A549 (cell line): ENCODE data around the gene FIBP. TPM values are rescaled to one million over a fixed set of nuclear protein-coding genes. Genes with fewer than 3 reads are reported as not detected.

Experiments
- ATAC-seq, 2 experiments: fragments of 200-7000 bp in 1 of 2; fragments of >200 bp in 1 of 2; cut with Nextera tagmentation in 1 of 2; cut with Tn5 transposase in 1 of 2; 3 replicates each; pipeline versions ENCODE4 v1.8.0 to v1.9.1; 2018 to 2020; ENCODE audit warnings: mild to moderate bottlenecking in 1 of 2, moderate library complexity in 1 of 2
- CTCF ChIA-PET: fragments of 300-600 bp; sonication (Branson Sonifier 250); formaldehyde crosslinking; extraction: SDS; loops from one replicate; lab custom pipeline; 2021; ENCODE audit warnings: antibody characterized with exemption, inconsistent platforms; lab: Yijun Ruan, JAX
- POLR2A ChIA-PET: fragments of 350-600 bp; formaldehyde crosslinking; extraction: SDS; loops from one replicate; lab custom pipeline; 2021; ENCODE audit warnings: antibody characterized with exemption, inconsistent platforms; lab: Yijun Ruan, JAX
- DNase-seq, 2 experiments: peaks; one replicate each; pipeline versions ENCODE4 v3.0.0 to v3.0.0-alpha.2; 2011 to 2016; ENCODE audit warnings: low read depth in 1 of 2, low spot score in 1 of 2
- FAIRE-seq: peaks from 2 replicates; lab custom pipeline; 2011; peaks lifted over from hg19 to GRCh38; lab: Jason Lieb, UNC
- H3K27ac ChIP-seq, 2 experiments: fragments of >200 bp; sonication (Bioruptor Twin); formaldehyde crosslinking; 3 replicates each; pipeline ENCODE4 v1.5.1; 2016 to 2017
- H3K4me1 ChIP-seq: fragments of >200 bp; sonication (Bioruptor Twin); formaldehyde crosslinking; 3 replicates; pipeline ENCODE4 v1.6.1; 2016
- H3K4me2 ChIP-seq: fragments of >200 bp; sonication (Bioruptor Twin); formaldehyde crosslinking; 3 replicates; pipeline ENCODE4 v1.6.1; 2016
- H3K4me3 ChIP-seq: fragments of >200 bp; sonication (Bioruptor Twin); formaldehyde crosslinking; 3 replicates; pipeline ENCODE4 v1.5.1; 2016
- H3K9me3 ChIP-seq: fragments of >200 bp; sonication (Bioruptor Twin); formaldehyde crosslinking; 3 replicates; pipeline ENCODE4 v1.6.1; 2016
- ATOH8 ChIP-seq: fragments of 250-450 bp; sonication (Bioruptor Pico); IDR thresholded peaks from 2 replicates; pipeline ENCODE4 v1.5.0; 2020; ENCODE audit warnings: low read depth, mild to moderate bottlenecking, moderate library complexity
- BCL3 ChIP-seq: fragments of >200 bp; sonication (Bioruptor Twin); formaldehyde crosslinking; IDR thresholded peaks from 3 replicates; pipeline ENCODE4 v1.6.1; 2016
- BHLHE40 ChIP-seq: IDR thresholded peaks from 2 replicates; pipeline ENCODE4 v1.6.1; 2012; ENCODE audit warnings: low read depth, low read length, inconsistent platforms
- CHD2 ChIP-seq: fragments of 150-350 bp; IDR thresholded peaks from 2 replicates; pipeline ENCODE4 v1.6.1; 2014; ENCODE audit warnings: low read length; ENCODE audit not compliant: partially characterized antibody
- EP300 ChIP-seq, 2 experiments: fragments of >200 bp; sonication (Bioruptor Twin); formaldehyde crosslinking; IDR thresholded peaks; 2 replicates in 1 of 2; 3 replicates in 1 of 2; pipeline ENCODE4 v1.6.1; 2016 to 2017
- FOSB ChIP-seq: fragments of 250-450 bp; sonication (Bioruptor Pico); IDR thresholded peaks from 2 replicates; pipeline ENCODE4 v1.5.0; 2020; ENCODE audit warnings: mild to moderate bottlenecking, moderate library complexity
- FOSL2 ChIP-seq, 2 experiments: fragments of 450-650 bp in 1 of 2; fragments of >200 bp in 1 of 2; sonication (Bioruptor Twin) in 1 of 2; formaldehyde crosslinking; IDR thresholded peaks; 2 replicates each; pipeline versions ENCODE4 v1.5.0 to v1.6.1; 2016 to 2020; ENCODE audit warnings: mild to moderate bottlenecking in 1 of 2, moderate library complexity in 1 of 2
- GATA3 ChIP-seq: IDR thresholded peaks from 2 replicates; pipeline ENCODE4 v1.6.1; 2012; ENCODE audit warnings: borderline replicate concordance
- HEYL ChIP-seq: fragments of 250-450 bp; sonication (Bioruptor Pico); IDR thresholded peaks from 2 replicates; pipeline ENCODE4 v1.8.0; 2021; ENCODE audit warnings: mild to moderate bottlenecking, moderate library complexity
- HOXB5 ChIP-seq: fragments of 250-450 bp; sonication (Bioruptor Pico); IDR thresholded peaks from 2 replicates; pipeline ENCODE4 v1.5.0; 2020; ENCODE audit warnings: mild to moderate bottlenecking, moderate library complexity
- JUN ChIP-seq, 2 experiments: fragments of >200 bp; sonication (Bioruptor Twin); formaldehyde crosslinking; IDR thresholded peaks; 2 replicates in 1 of 2; 3 replicates in 1 of 2; pipeline ENCODE4 v1.6.1; 2016 to 2017
- JUNB ChIP-seq: fragments of >200 bp; sonication (Bioruptor Twin); formaldehyde crosslinking; IDR thresholded peaks from 2 replicates; pipeline ENCODE4 v1.6.1; 2016
- NR3C1 ChIP-seq: fragments of >200 bp; sonication (Bioruptor Twin); formaldehyde crosslinking; IDR thresholded peaks from 3 replicates; pipeline ENCODE4 v1.6.1; 2017
- PBX3 ChIP-seq: IDR thresholded peaks from 2 replicates; pipeline ENCODE4 v1.6.1; 2012
- PHF8 ChIP-seq: fragments of 200-600 bp; sonication (generic); IDR thresholded peaks from 2 replicates; pipeline ENCODE4 v1.6.1; 2016; ENCODE audit warnings: low read depth, mild to moderate bottlenecking, antibody characterized with exemption, moderate library complexity, borderline replicate concordance
- POLR2A ChIP-seq: IDR thresholded peaks from 2 replicates; pipeline ENCODE4 v1.6.1; 2012; ENCODE audit warnings: mild to moderate bottlenecking, low read length
- POLR2AphosphoS2 ChIP-seq: conservative IDR thresholded peaks from 2 replicates; pipeline ENCODE4 v1.6.1; 2012; ENCODE audit warnings: low read length, improper control_type of control experiment, inconsistent platforms
- SMC3 ChIP-seq: fragments of >200 bp; sonication (Bioruptor Twin); formaldehyde crosslinking; IDR thresholded peaks from 3 replicates; pipeline ENCODE4 v1.6.1; 2018; ENCODE audit warnings: inconsistent platforms
- TP53 ChIP-seq: fragments of 250-450 bp; sonication (Bioruptor Pico); IDR thresholded peaks from 2 replicates; pipeline ENCODE4 v1.5.0; 2021; ENCODE audit warnings: mild to moderate bottlenecking, moderate library complexity
- USF2 ChIP-seq: fragments of 450-650 bp; IDR thresholded peaks from 2 replicates; pipeline ENCODE4 v1.6.1; 2014; ENCODE audit warnings: antibody characterized with exemption
- ZC3H11A ChIP-seq: fragments of 450-650 bp; IDR thresholded peaks from 2 replicates; pipeline ENCODE4 v1.6.1; 2014; ENCODE audit warnings: antibody characterized with exemption, mild to moderate bottlenecking
- ZSCAN20 ChIP-seq: fragments of 250-450 bp; sonication (Bioruptor Pico); IDR thresholded peaks from 2 replicates; pipeline ENCODE4 v1.8.0; 2022; ENCODE audit warnings: mild to moderate bottlenecking, moderate library complexity
- WGBS: methylation state at CpG from one replicate; pipeline ENCODE4 v1.1.6; 2017; ENCODE audit errors: missing lambda C conversion rate; 5-methylcytosine and 5-hydroxymethylcytosine counted together
- polyA plus RNA-seq, 4 experiments: library from polyadenylated mRNA; depleted of rRNA in 3 of 4; stranded (reverse); fragments of >200 nt; fragmentation: RNase III in 1 of 4; extraction: RNeasy Plus Mini Kit Qiagen cat#74134 plus additional on column Dnase treatment in 1 of 4; gene quantifications; 2 replicates in 3 of 4; 3 replicates in 1 of 4; pipeline ENCODE4 v1.2.3, GENCODE V29; 2011 to 2017
- TF ChIP-seq, protein P1 (sequence below): IDR thresholded peaks from 2 replicates; pipeline ENCODE4 v1.6.1; 2012
- TF ChIP-seq, protein P2 (sequence below): fragments of 200-600 bp; sonication (generic); IDR thresholded peaks from 2 replicates; pipeline ENCODE4 v1.6.1; 2016; ENCODE audit warnings: antibody characterized with exemption, mild to moderate bottlenecking, moderate library complexity
- TF ChIP-seq, protein P3 (sequence below): IDR thresholded peaks from 2 replicates; pipeline ENCODE4 v1.6.1; 2012; ENCODE audit warnings: low read depth, borderline replicate concordance
- TF ChIP-seq, protein P4 (sequence below): fragments of >200 bp; sonication (Bioruptor Twin); formaldehyde crosslinking; IDR thresholded peaks from 3 replicates; pipeline ENCODE4 v1.5.1; 2016

FIBP gene
- polyA plus RNA-seq, 2 of the 4 experiments (the other 2 are of a cell fraction), result 60.4 to 72.2 TPM

DNA sequence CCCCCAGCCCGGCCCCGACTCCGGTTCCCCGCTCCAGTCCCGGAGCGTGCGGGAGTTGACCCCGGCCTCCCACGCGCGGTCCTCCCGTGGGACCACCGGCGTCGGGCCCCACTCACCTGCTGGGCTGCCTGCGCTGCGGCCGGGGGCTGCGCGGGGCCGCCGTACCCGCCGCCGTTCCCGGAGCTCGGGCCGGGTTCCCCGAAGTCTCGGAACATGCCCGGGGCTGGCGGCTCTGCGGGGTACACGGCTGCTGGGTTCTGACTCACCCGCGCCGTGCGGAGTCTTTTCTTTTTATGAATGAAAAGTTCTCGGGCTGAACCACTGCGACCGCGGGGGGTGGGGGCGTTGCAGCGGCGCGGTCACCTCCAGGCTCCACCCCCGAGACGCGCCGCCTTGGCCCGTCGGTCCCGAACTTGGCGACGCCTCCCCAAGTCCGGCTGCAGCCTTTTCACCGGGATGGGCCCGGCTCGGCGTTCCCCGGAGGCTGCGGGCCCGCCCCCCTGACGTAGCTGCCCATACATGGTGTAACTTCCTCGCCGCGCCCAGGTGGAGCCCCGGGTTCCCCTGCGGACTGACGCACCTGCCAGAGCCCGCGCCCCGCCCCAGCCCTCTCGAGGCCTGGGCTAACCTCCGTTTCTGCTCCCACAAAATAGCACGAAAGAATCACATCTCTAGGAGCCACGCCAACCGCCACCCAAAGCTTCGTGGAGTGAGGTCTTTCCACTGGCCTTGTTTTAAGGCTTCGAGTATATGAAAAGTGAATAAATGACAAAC lies 12.0 kb upstream of the FIBP start, which contains the start of gene FOSL1:
Gene FOSL1, minus strand, starts transcription at position 264 of the 774 bp plus-strand sequence. Its CDS starts 49 bp downstream, at position 215.
- no peak for TF ChIP-seq EP300 (IDR thresholded peaks at IDR 0.05)
- TF ChIP-seq, protein P1, sequence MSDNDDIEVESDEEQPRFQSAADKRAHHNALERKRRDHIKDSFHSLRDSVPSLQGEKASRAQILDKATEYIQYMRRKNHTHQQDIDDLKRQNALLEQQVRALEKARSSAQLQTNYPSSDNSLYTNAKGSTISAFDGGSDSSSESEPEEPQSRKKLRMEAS, result peak; percentile 74
- TF ChIP-seq NR3C1, result no peak
- TF ChIP-seq JUNB, result no peak
- TF ChIP-seq ZSCAN20 (CRISPR knock-in tag), result peak; percentile 78; the same call in 1 of the 2 replicates
- TF ChIP-seq USF2, result no peak
- peak; percentile 22; the same call in 1 of the 3 replicates for TF ChIP-seq SMC3
- TF ChIP-seq, protein P2, sequence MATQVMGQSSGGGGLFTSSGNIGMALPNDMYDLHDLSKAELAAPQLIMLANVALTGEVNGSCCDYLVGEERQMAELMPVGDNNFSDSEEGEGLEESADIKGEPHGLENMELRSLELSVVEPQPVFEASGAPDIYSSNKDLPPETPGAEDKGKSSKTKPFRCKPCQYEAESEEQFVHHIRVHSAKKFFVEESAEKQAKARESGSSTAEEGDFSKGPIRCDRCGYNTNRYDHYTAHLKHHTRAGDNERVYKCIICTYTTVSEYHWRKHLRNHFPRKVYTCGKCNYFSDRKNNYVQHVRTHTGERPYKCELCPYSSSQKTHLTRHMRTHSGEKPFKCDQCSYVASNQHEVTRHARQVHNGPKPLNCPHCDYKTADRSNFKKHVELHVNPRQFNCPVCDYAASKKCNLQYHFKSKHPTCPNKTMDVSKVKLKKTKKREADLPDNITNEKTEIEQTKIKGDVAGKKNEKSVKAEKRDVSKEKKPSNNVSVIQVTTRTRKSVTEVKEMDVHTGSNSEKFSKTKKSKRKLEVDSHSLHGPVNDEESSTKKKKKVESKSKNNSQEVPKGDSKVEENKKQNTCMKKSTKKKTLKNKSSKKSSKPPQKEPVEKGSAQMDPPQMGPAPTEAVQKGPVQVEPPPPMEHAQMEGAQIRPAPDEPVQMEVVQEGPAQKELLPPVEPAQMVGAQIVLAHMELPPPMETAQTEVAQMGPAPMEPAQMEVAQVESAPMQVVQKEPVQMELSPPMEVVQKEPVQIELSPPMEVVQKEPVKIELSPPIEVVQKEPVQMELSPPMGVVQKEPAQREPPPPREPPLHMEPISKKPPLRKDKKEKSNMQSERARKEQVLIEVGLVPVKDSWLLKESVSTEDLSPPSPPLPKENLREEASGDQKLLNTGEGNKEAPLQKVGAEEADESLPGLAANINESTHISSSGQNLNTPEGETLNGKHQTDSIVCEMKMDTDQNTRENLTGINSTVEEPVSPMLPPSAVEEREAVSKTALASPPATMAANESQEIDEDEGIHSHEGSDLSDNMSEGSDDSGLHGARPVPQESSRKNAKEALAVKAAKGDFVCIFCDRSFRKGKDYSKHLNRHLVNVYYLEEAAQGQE, result peak; percentile 47; the same call in 1 of the 2 replicates
- peak; percentile 35; the same call in 1 of the 2 replicates for TF ChIP-seq FOSL2 (IDR thresholded peaks at IDR 0.05)
- peak; percentile 95 for TF ChIP-seq FOSL2 (CRISPR knock-in tag; IDR thresholded peaks at IDR 0.05)
- no peak for TF ChIP-seq HEYL (CRISPR knock-in tag)
- TF ChIP-seq FOSB (CRISPR knock-in tag), result no peak
- 0 out of 2 replicates have a peak, but pooled peaks have one; percentile 6 for TF ChIP-seq TP53 (CRISPR knock-in tag)
- TF ChIP-seq, protein P3, sequence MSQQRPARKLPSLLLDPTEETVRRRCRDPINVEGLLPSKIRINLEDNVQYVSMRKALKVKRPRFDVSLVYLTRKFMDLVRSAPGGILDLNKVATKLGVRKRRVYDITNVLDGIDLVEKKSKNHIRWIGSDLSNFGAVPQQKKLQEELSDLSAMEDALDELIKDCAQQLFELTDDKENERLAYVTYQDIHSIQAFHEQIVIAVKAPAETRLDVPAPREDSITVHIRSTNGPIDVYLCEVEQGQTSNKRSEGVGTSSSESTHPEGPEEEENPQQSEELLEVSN, result peak; percentile 59; the same call in 1 of the 2 replicates
- TF ChIP-seq POLR2A, result peak; percentile 78
- TF ChIP-seq CHD2, result no peak
- peak; percentile 65; the same call in 1 of the 2 replicates for TF ChIP-seq PBX3
- TF ChIP-seq, protein P4, sequence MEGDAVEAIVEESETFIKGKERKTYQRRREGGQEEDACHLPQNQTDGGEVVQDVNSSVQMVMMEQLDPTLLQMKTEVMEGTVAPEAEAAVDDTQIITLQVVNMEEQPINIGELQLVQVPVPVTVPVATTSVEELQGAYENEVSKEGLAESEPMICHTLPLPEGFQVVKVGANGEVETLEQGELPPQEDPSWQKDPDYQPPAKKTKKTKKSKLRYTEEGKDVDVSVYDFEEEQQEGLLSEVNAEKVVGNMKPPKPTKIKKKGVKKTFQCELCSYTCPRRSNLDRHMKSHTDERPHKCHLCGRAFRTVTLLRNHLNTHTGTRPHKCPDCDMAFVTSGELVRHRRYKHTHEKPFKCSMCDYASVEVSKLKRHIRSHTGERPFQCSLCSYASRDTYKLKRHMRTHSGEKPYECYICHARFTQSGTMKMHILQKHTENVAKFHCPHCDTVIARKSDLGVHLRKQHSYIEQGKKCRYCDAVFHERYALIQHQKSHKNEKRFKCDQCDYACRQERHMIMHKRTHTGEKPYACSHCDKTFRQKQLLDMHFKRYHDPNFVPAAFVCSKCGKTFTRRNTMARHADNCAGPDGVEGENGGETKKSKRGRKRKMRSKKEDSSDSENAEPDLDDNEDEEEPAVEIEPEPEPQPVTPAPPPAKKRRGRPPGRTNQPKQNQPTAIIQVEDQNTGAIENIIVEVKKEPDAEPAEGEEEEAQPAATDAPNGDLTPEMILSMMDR, result no peak
- TF ChIP-seq PHF8, result peak; percentile 78
- TF ChIP-seq JUN (IDR thresholded peaks at IDR 0.05), result peak; percentile 79 to 96; a peak in 4 of 5 replicates
- peak; percentile 69; the same call in 1 of the 3 replicates for TF ChIP-seq BCL3
- TF ChIP-seq ZC3H11A, result no peak
- TF ChIP-seq POLR2AphosphoS2, result no peak
- peak; percentile 50; the same call in 1 of the 2 replicates for TF ChIP-seq GATA3
- TF ChIP-seq BHLHE40, result 0 out of 2 replicates have a peak, but pooled peaks have one; percentile 19
- 0 out of 2 replicates have a peak, but pooled peaks have one; percentile 41 for TF ChIP-seq HOXB5 (CRISPR knock-in tag)
- peak; percentile 59; the same call in 1 of the 2 replicates for TF ChIP-seq ATOH8 (CRISPR knock-in tag)
- FAIRE-seq, result no peak
- ATAC-seq, result peak; percentile 74 to 79

More for the DNA sequence above, 12.0 kb upstream of the FIBP start, which contains the start of gene FOSL1:
- peak within 1 kb of the TSS; percentile 93 for H3K4me3 ChIP-seq
- ChIA-PET POLR2A (interaction anchor here (0.7 to 5.7 kb wide), 10 partner anchors 8 to 50 kb away, joined by 3 to 43 read pairs (median 7); partner anchors contain the start of genes C11orf68, CCDC85B and FIBP), CTCF (interaction anchor here (1.0 to 31.6 kb wide), 8 partner anchors 7 to 237 kb away, joined by 3 to 618 read pairs (median 4); partner anchors contain the start of genes C11orf68, CCDC85B, DRAP1 and FIBP)
- H3K4me1 ChIP-seq, result peaks cover 59% of the 10 kb centered on the region
- H3K4me2 ChIP-seq, result peak within 1 kb of the TSS; percentile 90
- WGBS, result 4% methylated on average over 46 of the region's 80 CpGs
- H3K9me3 ChIP-seq, result no peaks in the 10 kb centered on the region
- peak within 1 kb of the TSS; percentile 97 for H3K27ac ChIP-seq
- peak; percentile 91 to 99 for DNase-seq
